Dendritic cell treated with granulocyte-macrophage colony-stimulating factor and Interleukin-4, amounts not matched to agents 40 ng/mL and 50 ng/mL, for 4 days (primary cell): ENCODE measurements around the gene ABCC10.
"Not testable (repeated sequence)": the region's sequence is repeated elsewhere in the genome, so short reads cannot be mapped to it uniquely, and the experiment has no call there.

Source experiments
- H3K27ac Mint-ChIP-seq: one replicate; pipeline ENCODE4 v1.8.0; 2022; ENCODE audit warnings: mild to moderate bottlenecking, mixed read lengths
- H3K27me3 Mint-ChIP-seq: one replicate; pipeline ENCODE4 v1.8.0; 2022; ENCODE audit warnings: mild to moderate bottlenecking, mixed read lengths
- H3K36me3 Mint-ChIP-seq: one replicate; pipeline ENCODE4 v1.8.0; 2022; ENCODE audit warnings: low read depth, mixed read lengths
- H3K4me1 Mint-ChIP-seq: one replicate; pipeline ENCODE4 v1.8.0; 2022; ENCODE audit warnings: low read depth, mixed read lengths
- H3K4me3 Mint-ChIP-seq: one replicate; pipeline ENCODE4 v1.8.0; 2022; ENCODE audit warnings: mild to moderate bottlenecking, moderate library complexity, mixed read lengths
- H3K9me3 Mint-ChIP-seq: one replicate; pipeline ENCODE4 v1.8.0; 2022; ENCODE audit warnings: mixed read lengths
- intact Hi-C: fragments of 100-400 bp; cut with micrococcal nuclease; formaldehyde crosslinking; loops from one replicate; pipeline ENCODE4 v1.15.0; 2022

ABCC10 gene

DNA sequence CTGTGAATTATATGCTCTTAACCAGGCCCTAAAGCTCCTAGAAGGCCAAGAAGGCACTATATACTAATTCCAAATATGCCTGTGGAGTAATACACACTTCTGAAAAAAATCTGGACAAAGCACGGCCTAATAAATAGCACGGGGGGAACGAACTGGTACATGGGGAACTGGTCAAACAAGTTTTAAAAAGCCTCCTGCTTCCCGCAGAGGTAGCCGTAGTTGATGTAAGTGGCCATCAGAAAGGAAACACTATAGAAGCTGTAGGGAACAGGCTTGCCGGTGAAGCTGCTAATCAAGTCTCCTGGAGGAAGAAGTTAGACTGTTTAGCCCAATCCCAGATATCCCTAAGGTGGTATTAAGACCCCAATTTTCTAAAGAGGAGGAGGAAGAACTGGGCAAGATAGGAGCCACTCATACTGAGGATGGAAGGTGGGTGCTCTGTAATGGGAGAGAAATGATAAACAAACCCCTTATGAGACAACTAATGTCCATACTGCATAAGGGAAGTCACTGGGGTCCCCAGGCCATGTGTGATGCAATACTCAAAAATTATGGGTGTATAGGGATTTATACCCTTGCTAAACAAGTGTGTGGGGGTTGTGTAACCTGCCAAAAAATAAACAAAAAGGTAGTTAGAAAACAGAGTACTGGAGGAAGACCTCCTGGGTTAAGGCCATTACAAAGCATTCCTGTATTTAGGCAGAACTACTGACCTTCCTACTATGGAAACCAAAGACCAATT, 30.8 kb upstream of the ABCC10 start:
- Mint-ChIP-seq H3K9me3 (no peaks in the 10 kb centered on the region), H3K4me1 (peaks cover 33% of the 10 kb centered on the region), H3K4me3 (no peak overlapping the region), H3K36me3 (no peaks in the 10 kb centered on the region), H3K27me3 (peaks cover 30% of the 10 kb centered on the region), H3K27ac (no peak overlapping the region)
- intact Hi-C loops, result no loop called here

DNA sequence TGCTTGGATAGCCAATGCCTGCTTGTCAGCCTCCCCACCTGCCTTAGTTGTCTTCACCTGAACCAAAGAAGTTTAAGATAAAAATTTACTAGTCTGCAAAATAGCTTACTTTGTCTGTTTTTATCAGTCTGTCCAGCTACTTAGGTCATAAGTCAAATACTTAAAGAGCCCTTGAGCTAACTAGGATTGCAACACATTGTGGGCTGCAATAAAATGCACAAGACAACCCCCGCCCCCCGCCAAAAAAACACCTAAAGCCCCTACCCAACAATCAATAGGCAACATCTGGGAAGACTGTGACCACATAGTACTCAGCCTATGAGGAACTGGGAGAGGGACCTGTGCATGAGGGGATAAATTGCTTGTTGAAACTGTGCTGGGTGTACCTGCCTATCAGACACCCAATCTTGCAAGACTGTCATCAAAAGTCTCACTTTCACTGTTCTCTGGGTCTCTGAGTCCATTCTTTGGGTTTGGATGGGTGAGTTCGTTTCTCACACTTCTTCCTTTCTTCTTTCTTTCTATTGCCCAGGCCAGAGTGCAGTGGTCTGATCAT, 27.3 kb upstream of the ABCC10 start:
- Mint-ChIP-seq H3K4me3 (no peak overlapping the region), H3K36me3 (no peaks in the 10 kb centered on the region), H3K27ac (no peak overlapping the region), H3K9me3 (no peaks in the 10 kb centered on the region), H3K27me3 (peaks cover 13% of the 10 kb centered on the region), H3K4me1 (peaks cover 11% of the 10 kb centered on the region)
- intact Hi-C loops, result no loop called here

DNA sequence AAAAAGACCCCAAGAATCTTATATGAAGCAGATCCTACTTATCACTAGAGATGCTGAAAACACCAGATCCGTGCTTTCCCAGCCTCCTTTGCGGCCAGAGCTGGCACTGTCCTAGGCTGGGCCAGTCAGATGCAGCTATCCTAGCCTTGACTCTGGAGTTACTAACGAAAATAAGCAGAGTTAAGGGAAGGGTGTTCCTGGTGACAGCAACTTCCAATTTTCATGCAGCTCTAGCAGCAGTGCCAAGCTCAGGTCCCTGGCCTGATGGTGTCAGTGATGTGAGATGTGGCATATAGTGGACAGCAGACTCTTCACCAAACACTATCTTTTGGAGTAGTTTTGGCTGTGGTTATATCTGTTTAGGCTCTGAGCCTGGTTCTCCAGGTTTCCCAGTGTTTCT, 25.6 kb upstream of the ABCC10 start:
- Mint-ChIP-seq H3K27ac (no peak overlapping the region), H3K4me1 (no peaks in the 10 kb centered on the region), H3K9me3 (peaks cover 9% of the 10 kb centered on the region), H3K27me3 (peaks cover 19% of the 10 kb centered on the region), H3K36me3 (no peaks in the 10 kb centered on the region), H3K4me3 (no peak overlapping the region)
- intact Hi-C loops, result no loop called here

DNA sequence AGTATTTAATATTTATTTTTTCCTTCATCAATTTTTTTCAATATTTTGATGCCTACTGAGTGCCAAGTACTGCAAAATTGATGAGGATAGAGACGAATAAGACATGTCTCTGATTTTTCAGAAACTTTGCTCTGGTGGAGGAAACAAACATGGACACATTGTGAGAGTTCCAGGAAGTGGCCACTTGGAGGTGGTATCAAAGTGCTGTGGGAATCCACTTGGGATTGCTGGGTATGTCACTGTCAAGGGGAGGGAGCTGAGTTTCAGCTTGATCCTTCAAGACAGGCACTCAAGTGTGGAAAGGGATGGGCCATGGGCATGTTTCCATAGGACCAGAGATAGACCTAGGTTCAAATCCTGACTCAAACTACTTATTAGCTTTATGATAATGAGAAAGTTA, 24.5 kb upstream of the ABCC10 start:
- H3K4me1 Mint-ChIP-seq, result no peaks in the 10 kb centered on the region
- H3K27ac Mint-ChIP-seq, result no peak overlapping the region
- peaks cover 9% of the 10 kb centered on the region for H3K9me3 Mint-ChIP-seq
- peaks cover 23% of the 10 kb centered on the region for H3K27me3 Mint-ChIP-seq
- no peaks in the 10 kb centered on the region for H3K36me3 Mint-ChIP-seq
- intact Hi-C loops, result no loop called here
- no peak overlapping the region for H3K4me3 Mint-ChIP-seq

GRCh38 chr6:43405354-43405753, 22.0 kb upstream of the ABCC10 start:
- no peak overlapping the region for H3K27ac Mint-ChIP-seq
- intact Hi-C loops, result no loop called here
- H3K9me3 Mint-ChIP-seq, result peaks cover 9% of the 10 kb centered on the region
- H3K4me3 Mint-ChIP-seq, result no peak overlapping the region
- no peaks in the 10 kb centered on the region for H3K36me3 Mint-ChIP-seq
- peaks cover 30% of the 10 kb centered on the region for H3K27me3 Mint-ChIP-seq
- H3K4me1 Mint-ChIP-seq, result no peaks in the 10 kb centered on the region

DNA sequence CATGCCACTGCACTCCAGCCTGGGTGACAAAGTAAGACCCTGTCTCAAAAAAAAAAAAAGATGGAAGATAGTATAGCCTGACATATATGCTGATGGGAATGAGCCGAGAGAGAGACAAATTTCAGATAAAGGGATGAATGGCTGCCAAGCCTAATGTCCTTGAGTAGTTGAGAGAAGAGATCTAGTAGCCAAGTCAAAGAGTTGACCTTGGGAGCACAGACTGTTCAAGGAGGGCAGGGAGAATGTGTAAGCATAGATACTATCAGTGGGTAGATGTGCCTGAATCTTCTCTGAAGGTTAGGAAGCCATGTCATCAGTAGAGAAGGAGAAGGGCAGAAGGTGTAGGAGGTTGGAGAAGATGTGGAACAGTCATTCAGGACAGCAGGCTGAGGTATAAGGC, 20.0 kb upstream of the ABCC10 start:
- Mint-ChIP-seq H3K36me3 (no peaks in the 10 kb centered on the region), H3K4me1 (no peaks in the 10 kb centered on the region), H3K27ac (no peak overlapping the region), H3K27me3 (peaks cover 28% of the 10 kb centered on the region), H3K9me3 (peaks cover 9% of the 10 kb centered on the region), H3K4me3 (no peak overlapping the region)
- intact Hi-C loops, result no loop called here

DNA sequence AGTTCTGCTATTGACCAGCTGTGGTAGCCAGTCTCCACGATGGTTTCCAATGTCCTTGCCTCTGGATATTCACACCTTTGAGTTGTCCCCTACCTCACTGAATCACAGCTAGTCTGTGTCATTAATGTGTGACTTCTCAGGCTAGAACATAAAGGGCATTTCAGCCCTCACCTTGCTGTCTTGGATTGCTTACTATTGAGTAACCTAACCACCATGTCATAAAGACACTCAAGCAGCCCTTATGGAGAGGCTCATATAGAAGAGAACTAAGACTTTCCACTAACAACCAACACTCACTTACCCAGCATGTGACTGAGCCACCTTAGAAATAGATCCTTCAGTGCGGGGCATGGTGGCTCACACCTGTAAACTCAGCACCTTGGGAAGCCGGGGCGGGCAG, 19.1 kb upstream of the ABCC10 start:
- H3K27ac Mint-ChIP-seq, result no peak overlapping the region
- intact Hi-C loops, result no loop called here

DNA sequence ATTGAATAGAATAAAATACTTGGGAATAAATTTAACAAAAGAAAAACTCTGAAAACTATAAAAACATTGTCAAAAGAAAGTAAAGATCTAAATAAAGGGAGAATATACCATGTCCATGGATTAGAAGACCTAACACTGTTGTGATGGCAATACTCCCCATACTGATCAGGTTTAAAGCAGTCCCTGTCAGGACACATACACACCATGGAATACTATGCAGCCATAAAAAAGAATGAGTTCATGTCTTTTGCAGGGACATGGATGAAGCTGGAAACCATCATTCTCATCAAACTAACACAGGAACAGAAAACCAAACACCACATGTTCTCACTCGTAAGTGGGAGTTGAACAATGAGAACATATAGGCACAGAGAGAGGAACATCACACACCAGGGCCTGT, 16.6 kb upstream of the ABCC10 start:
- Mint-ChIP-seq H3K27me3 (peaks cover 23% of the 10 kb centered on the region), H3K9me3 (peaks cover 14% of the 10 kb centered on the region)
- intact Hi-C loops, H3K27ac Mint-ChIP-seq, H3K4me1 Mint-ChIP-seq, H3K4me3 Mint-ChIP-seq, H3K36me3 Mint-ChIP-seq: not testable (repeated sequence)

More for the DNA sequence above, 19.1 kb upstream of the ABCC10 start:
- no peak overlapping the region for H3K4me3 Mint-ChIP-seq
- H3K27me3 Mint-ChIP-seq, result peaks cover 34% of the 10 kb centered on the region
- no peaks in the 10 kb centered on the region for H3K4me1 Mint-ChIP-seq
- H3K9me3 Mint-ChIP-seq, result peaks cover 16% of the 10 kb centered on the region
- H3K36me3 Mint-ChIP-seq, result no peaks in the 10 kb centered on the region

DNA sequence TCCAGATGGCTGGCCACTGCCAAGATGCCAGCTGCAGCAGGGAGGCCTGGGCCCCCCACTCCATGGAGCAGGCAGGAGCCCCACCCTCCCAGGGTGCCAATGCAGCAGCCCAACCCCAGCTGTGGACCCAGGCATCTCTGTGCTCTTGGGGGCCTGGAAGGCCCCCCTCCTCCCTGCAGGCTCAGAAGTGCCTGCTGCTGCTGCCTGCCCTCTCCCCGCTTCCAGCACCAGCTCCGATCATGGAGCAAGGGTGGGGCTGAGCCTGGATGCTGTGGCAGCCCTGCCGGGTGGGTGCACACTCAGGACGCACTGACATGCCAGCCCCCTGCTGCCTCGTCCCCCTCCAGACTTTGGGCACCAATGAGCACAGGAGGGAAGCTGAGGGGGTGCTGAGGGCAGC, 14.8 kb upstream of the ABCC10 start:
- Mint-ChIP-seq H3K27me3 (peaks cover 29% of the 10 kb centered on the region), H3K9me3 (peaks cover 9% of the 10 kb centered on the region), H3K4me3 (no peak overlapping the region), H3K27ac (no peak overlapping the region), H3K4me1 (no peaks in the 10 kb centered on the region), H3K36me3 (no peaks in the 10 kb centered on the region)
- intact Hi-C loops, result no loop called here

- no peaks in the 10 kb centered on the region for H3K4me1 Mint-ChIP-seq
- H3K36me3 Mint-ChIP-seq, result no peaks in the 10 kb centered on the region
- intact Hi-C loops, result no loop called here
- H3K27me3 Mint-ChIP-seq, result peaks cover 29% of the 10 kb centered on the region
- H3K27ac Mint-ChIP-seq, result no peak overlapping the region
- no peak overlapping the region for H3K4me3 Mint-ChIP-seq
- H3K9me3 Mint-ChIP-seq, result peaks cover 9% of the 10 kb centered on the region
Observed at GRCh38 chr6:43413002-43413401, 14.3 kb upstream of the ABCC10 start.

GRCh38 chr6:43415275-43415674, 12.1 kb upstream of the ABCC10 start:
- H3K4me3 Mint-ChIP-seq, H3K27ac Mint-ChIP-seq, H3K4me1 Mint-ChIP-seq, H3K9me3 Mint-ChIP-seq, H3K36me3 Mint-ChIP-seq, intact Hi-C loops: not testable (repeated sequence)
- H3K27me3 Mint-ChIP-seq, result peaks cover 39% of the 10 kb centered on the region

DNA sequence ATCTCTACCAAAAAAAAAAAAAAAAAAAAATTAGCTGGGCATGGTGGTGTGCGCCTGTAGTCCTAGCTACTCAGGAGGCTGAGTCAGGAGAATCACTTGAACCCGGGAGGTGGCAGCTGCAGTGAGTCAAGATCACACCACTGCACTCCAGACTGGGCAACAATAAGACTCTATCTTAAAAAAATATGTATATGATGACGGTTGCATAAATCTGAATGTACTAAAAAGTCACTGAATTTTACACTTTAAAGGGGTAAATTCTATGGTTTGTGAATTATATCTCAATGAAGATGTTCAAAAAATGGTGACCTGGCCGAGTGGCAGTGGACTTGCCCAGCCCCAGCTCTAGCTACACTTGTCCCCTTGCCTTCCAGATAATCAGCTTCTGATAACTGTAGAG, 10.4 kb upstream of the ABCC10 start:
- intact Hi-C loops, result no loop called here
- H3K27me3 Mint-ChIP-seq, result peaks cover 37% of the 10 kb centered on the region
- no peak overlapping the region for H3K27ac Mint-ChIP-seq
- H3K36me3 Mint-ChIP-seq, result no peaks in the 10 kb centered on the region
- H3K4me1 Mint-ChIP-seq, result no peaks in the 10 kb centered on the region
- peaks cover 9% of the 10 kb centered on the region for H3K9me3 Mint-ChIP-seq
- no peak overlapping the region for H3K4me3 Mint-ChIP-seq

- Mint-ChIP-seq H3K4me3 (no peak overlapping the region), H3K27ac (no peak overlapping the region), H3K4me1 (no peaks in the 10 kb centered on the region), H3K27me3 (peaks cover 39% of the 10 kb centered on the region), H3K36me3 (no peaks in the 10 kb centered on the region), H3K9me3 (no peaks in the 10 kb centered on the region)
- intact Hi-C loops, result no loop called here
Observed at GRCh38 chr6:43420012-43420709, 7.2 kb upstream of the ABCC10 start.

DNA sequence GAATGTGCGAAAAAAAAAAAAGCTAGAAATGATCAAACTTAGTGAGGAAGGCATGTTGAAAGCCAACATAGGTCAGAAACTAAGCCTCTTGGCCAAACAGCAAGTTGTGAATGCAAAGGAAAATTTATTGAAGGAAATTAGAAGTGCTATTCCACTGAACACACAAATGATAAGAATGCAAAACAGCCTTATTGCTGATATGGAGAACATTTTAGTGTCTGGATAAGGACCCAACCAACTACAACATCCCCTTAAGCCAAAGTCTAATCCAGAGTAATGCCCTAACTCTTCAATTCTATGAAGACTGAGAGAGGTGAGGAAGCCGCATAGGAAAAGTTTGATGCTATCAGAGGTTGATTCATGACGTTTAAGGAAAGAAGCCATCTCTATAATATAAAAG, 5.5 kb upstream of the ABCC10 start:
- Mint-ChIP-seq H3K9me3 (no peaks in the 10 kb centered on the region), H3K27ac (no peak overlapping the region), H3K4me1 (peaks cover under 1% of the 10 kb centered on the region), H3K27me3 (peaks cover 34% of the 10 kb centered on the region), H3K4me3 (no peak overlapping the region), H3K36me3 (no peaks in the 10 kb centered on the region)
- intact Hi-C loops, result no loop called here
